HepG2 (cell line): ENCODE measurements around the gene TRPT1. TPM values are rescaled to one million over a fixed set of nuclear protein-coding genes. Genes with fewer than 3 reads are reported as not detected.

Experiments
- CBX1 ChIP-seq: IDR thresholded peaks from one replicate; pipeline ENCODE4 v1.6.1; 2016; ENCODE audit warnings: antibody characterized with exemption, low read depth
- GFI1 ChIP-seq: sonication (generic); formaldehyde crosslinking; IDR thresholded peaks from 2 replicates; pipeline ENCODE4 v1.5.0; 2020; ENCODE audit warnings: missing genetic modification reagents, mild to moderate bottlenecking, borderline replicate concordance
- NR2F6 ChIP-seq, 2 experiments: IDR thresholded peaks; 2 replicates each; pipeline ENCODE4 v1.6.1; 2016; ENCODE audit warnings: antibody characterized with exemption in 1 of 2, mild to moderate bottlenecking in 1 of 2
- PHF8 ChIP-seq: sonication (generic); formaldehyde crosslinking; IDR thresholded peaks from 2 replicates; pipeline ENCODE4 v1.5.0; 2020; ENCODE audit warnings: missing genetic modification reagents
- SKIL ChIP-seq: sonication (generic); formaldehyde crosslinking; IDR thresholded peaks from 2 replicates; pipeline ENCODE4 v1.8.0; 2022; ENCODE audit warnings: missing genetic modification reagents, mild to moderate bottlenecking, moderate library complexity, borderline replicate concordance
- SP4 ChIP-seq: sonication (generic); formaldehyde crosslinking; IDR thresholded peaks from 2 replicates; pipeline ENCODE4 v1.8.1; 2023; ENCODE audit warnings: mild to moderate bottlenecking, missing genetic modification reagents
- TGIF2 ChIP-seq: IDR thresholded peaks from 2 replicates; pipeline ENCODE4 v1.6.1; 2016; ENCODE audit warnings: control low read depth, missing compliant biosample characterization
- UBTF ChIP-seq: sonication (generic); formaldehyde crosslinking; IDR thresholded peaks from 2 replicates; pipeline ENCODE4 v1.4.0; 2020; ENCODE audit warnings: mild to moderate bottlenecking, missing genetic modification reagents
- ZFP62 ChIP-seq: sonication (generic); formaldehyde crosslinking; IDR thresholded peaks from 2 replicates; pipeline ENCODE4 v1.4.0; 2020; ENCODE audit warnings: missing genetic modification reagents
- ZMYM2 ChIP-seq: sonication (generic); formaldehyde crosslinking; IDR thresholded peaks from 2 replicates; pipeline ENCODE4 v1.8.0; 2022; ENCODE audit warnings: mild to moderate bottlenecking, missing genetic modification reagents
- ZNF205 ChIP-seq: IDR thresholded peaks from 2 replicates; pipeline ENCODE4 v1.6.1; 2018; ENCODE audit warnings: missing biosample characterization, missing genetic modification reagents
- ZNF224 ChIP-seq: sonication (generic); formaldehyde crosslinking; IDR thresholded peaks from 2 replicates; pipeline ENCODE4 v1.5.0; 2020; ENCODE audit warnings: mild to moderate bottlenecking, missing genetic modification reagents
- ZNF367 ChIP-seq: sonication (generic); formaldehyde crosslinking; IDR thresholded peaks from 2 replicates; pipeline ENCODE4 v1.4.0; 2020; ENCODE audit warnings: missing genetic modification reagents, borderline replicate concordance
- ZNF563 ChIP-seq: sonication (generic); formaldehyde crosslinking; IDR thresholded peaks from 2 replicates; pipeline ENCODE4 v1.8.0; 2022; ENCODE audit warnings: mild to moderate bottlenecking, moderate library complexity, missing genetic modification reagents
- ZNF614 ChIP-seq: IDR thresholded peaks from 2 replicates; pipeline ENCODE4 v1.6.1; 2018; ENCODE audit warnings: missing biosample characterization, missing genetic modification reagents, inconsistent platforms, borderline replicate concordance
- polyA plus RNA-seq, 8 experiments: library from polyadenylated mRNA; depleted of rRNA in 3 of 8; stranded (reverse) in 7 of 8; unstranded in 1 of 8; fragments of >200 nt; fragmentation: Illumina TruSeq in 4 of 8; extraction: Trizol in 4 of 8; gene quantifications; 2 replicates each; pipeline versions ENCODE4 v1.2.1 to v1.2.3, GENCODE V29; 2011 to 2016; ENCODE audit warnings: low read depth in 4 of 8, missing spikeins in 1 of 8, mixed read lengths in 1 of 8; ENCODE audit not compliant: insufficient read depth in 1 of 8
- total RNA-seq, 5 experiments: library from RNA; depleted of rRNA; stranded (reverse); fragments of >200 nt; fragmentation: Illumina TruSeq; extraction: Trizol; gene quantifications; 2 replicates each; pipeline ENCODE4 v1.2.3, GENCODE V29; 2016; ENCODE audit warnings: low read depth in 1 of 5
- TF ChIP-seq, protein P1 (sequence below): fragments of 450-650 bp; IDR thresholded peaks from 2 replicates; pipeline ENCODE4 v1.6.1; 2017
- TF ChIP-seq, protein P2 (sequence below): sonication (generic); formaldehyde crosslinking; IDR thresholded peaks from 2 replicates; pipeline ENCODE4 v1.4.0; 2020; ENCODE audit warnings: missing genetic modification reagents
- TF ChIP-seq, protein P3 (sequence below): sonication (generic); formaldehyde crosslinking; IDR thresholded peaks from 2 replicates; pipeline ENCODE4 v1.8.0; 2022; ENCODE audit warnings: low read depth, missing genetic modification reagents

Gene TRPT1
- total and polyA plus RNA-seq, 2 of the 13 experiments (the other 11 are each of a cell fraction or from before 2014, with no cell fraction given) = 24.8 to 40.7 TPM

DNA sequence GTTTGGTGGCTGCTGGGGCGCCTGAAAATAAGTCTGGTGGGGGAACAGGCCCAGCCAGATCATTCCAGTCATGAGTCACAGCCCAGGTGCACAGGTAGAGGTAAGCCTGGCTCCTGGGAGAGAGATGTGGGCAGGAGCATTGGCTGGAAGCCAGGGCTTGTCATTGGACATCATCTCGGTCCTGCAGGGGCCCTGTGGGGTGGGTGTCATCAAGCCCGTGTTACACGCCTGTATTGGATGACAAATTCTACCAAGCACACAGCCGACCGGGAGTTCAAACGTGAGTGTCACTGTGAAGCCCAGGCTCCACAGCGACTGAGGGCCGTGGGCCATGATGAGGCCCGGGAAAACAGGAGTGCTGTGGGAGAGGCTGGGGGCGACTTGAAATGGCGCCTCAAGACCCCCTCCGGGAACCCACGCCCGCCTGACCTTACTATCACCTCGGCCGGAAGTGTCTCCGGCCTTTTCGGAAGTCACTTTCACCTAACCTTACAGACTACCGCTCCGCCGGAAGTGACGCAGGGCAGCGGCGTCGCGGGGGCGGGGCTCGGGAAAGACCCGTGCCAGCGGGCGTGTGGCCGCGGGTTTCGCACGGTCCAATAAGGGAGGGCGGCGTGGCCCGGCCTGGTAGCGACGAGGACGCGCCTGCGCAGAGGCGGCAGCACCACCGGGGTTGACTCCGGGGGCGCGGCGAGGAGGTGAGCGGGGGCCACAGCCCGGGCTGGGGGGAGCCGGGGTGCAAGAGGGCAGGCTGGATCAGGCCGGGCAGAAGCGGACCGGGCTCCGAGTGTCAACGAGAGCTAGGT, 14.7 kb upstream of the TRPT1 start, which contains the start of gene FKBP2 (continued):
- TF ChIP-seq UBTF (CRISPR knock-in tag) (peak; percentile 30; the same call in 1 of the 2 replicates), TGIF2 (CRISPR knock-in tag) (peak; percentile 66; the same call in 1 of the 2 replicates), ZNF367 (no peak), CBX1 (peak; percentile 49), SKIL (CRISPR knock-in tag) (peak; percentile 52; the same call in 1 of the 2 replicates), ZFP62 (no peak), ZNF563 (CRISPR knock-in tag) (no peak; the same call in 1 of the 2 replicates), SP4 (CRISPR knock-in tag) (peak; percentile 86), ZNF205 (no peak), PHF8 (CRISPR knock-in tag) (peak; percentile 65; the same call in 1 of the 2 replicates), ZNF224 (CRISPR knock-in tag) (peak; percentile 76; the same call in 1 of the 2 replicates), ZMYM2 (CRISPR knock-in tag) (0 out of 2 replicates have a peak, but pooled peaks have one; percentile 26), NR2F6 (IDR thresholded peaks at IDR 0.05) (no peak; the same call in 1 of the 2 replicates), NR2F6 (CRISPR knock-in tag; IDR thresholded peaks at IDR 0.05) (peak; percentile 67), ZNF614 (CRISPR knock-in tag) (0 out of 2 replicates have a peak, but pooled peaks have one; percentile 6), GFI1 (CRISPR knock-in tag) (no peak)
- TF ChIP-seq, protein P1, sequence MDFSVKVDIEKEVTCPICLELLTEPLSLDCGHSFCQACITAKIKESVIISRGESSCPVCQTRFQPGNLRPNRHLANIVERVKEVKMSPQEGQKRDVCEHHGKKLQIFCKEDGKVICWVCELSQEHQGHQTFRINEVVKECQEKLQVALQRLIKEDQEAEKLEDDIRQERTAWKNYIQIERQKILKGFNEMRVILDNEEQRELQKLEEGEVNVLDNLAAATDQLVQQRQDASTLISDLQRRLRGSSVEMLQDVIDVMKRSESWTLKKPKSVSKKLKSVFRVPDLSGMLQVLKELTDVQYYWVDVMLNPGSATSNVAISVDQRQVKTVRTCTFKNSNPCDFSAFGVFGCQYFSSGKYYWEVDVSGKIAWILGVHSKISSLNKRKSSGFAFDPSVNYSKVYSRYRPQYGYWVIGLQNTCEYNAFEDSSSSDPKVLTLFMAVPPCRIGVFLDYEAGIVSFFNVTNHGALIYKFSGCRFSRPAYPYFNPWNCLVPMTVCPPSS = no peak
- TF ChIP-seq, protein P2, sequence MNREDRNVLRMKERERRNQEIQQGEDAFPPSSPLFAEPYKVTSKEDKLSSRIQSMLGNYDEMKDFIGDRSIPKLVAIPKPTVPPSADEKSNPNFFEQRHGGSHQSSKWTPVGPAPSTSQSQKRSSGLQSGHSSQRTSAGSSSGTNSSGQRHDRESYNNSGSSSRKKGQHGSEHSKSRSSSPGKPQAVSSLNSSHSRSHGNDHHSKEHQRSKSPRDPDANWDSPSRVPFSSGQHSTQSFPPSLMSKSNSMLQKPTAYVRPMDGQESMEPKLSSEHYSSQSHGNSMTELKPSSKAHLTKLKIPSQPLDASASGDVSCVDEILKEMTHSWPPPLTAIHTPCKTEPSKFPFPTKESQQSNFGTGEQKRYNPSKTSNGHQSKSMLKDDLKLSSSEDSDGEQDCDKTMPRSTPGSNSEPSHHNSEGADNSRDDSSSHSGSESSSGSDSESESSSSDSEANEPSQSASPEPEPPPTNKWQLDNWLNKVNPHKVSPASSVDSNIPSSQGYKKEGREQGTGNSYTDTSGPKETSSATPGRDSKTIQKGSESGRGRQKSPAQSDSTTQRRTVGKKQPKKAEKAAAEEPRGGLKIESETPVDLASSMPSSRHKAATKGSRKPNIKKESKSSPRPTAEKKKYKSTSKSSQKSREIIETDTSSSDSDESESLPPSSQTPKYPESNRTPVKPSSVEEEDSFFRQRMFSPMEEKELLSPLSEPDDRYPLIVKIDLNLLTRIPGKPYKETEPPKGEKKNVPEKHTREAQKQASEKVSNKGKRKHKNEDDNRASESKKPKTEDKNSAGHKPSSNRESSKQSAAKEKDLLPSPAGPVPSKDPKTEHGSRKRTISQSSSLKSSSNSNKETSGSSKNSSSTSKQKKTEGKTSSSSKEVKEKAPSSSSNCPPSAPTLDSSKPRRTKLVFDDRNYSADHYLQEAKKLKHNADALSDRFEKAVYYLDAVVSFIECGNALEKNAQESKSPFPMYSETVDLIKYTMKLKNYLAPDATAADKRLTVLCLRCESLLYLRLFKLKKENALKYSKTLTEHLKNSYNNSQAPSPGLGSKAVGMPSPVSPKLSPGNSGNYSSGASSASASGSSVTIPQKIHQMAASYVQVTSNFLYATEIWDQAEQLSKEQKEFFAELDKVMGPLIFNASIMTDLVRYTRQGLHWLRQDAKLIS = no peak
- TF ChIP-seq, protein P3, sequence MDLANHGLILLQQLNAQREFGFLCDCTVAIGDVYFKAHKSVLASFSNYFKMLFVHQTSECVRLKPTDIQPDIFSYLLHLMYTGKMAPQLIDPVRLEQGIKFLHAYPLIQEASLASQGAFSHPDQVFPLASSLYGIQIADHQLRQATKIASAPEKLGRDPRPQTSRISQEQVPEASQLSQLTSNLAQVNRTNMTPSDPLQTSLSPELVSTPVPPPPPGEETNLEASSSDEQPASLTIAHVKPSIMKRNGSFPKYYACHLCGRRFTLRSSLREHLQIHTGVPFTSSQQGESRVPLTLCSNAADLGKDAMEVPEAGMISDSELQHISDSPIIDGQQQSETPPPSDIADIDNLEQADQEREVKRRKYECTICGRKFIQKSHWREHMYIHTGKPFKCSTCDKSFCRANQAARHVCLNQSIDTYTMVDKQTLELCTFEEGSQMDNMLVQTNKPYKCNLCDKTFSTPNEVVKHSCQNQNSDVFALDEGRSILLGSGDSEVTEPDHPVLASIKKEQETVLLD = peak; percentile 88
